Neural crest cell (in vitro differentiated cells): Measurements from ENCODE around the gene GZMM. TPM values are rescaled to one million over a fixed set of nuclear protein-coding genes. Genes with fewer than 3 reads are reported as not detected.

Source experiments
- DNase-seq: peaks from one replicate; pipeline ENCODE4 v3.0.0; 2021; ENCODE audit warnings: low read depth, mixed read lengths, low spot score
- H3K27ac Mint-ChIP-seq: one replicate; pipeline ENCODE4 v1.8.0; 2021; ENCODE audit warnings: mild to moderate bottlenecking, mixed read lengths; ENCODE audit not compliant: unreplicated experiment
- H3K27me3 Mint-ChIP-seq: 2 replicates; pipeline ENCODE4 v1.8.0; 2021; ENCODE audit warnings: low read depth, mild to moderate bottlenecking, mixed read lengths
- H3K36me3 Mint-ChIP-seq: 2 replicates; pipeline ENCODE4 v1.8.0; 2021; ENCODE audit warnings: low read depth, mild to moderate bottlenecking, mixed read lengths
- H3K4me1 Mint-ChIP-seq: 2 replicates; pipeline ENCODE4 v1.8.0; 2021; ENCODE audit warnings: mixed read lengths
- H3K4me3 Mint-ChIP-seq: one replicate; pipeline ENCODE4 v1.8.0; 2021; ENCODE audit warnings: mild to moderate bottlenecking, mixed read lengths
- H3K9me3 Mint-ChIP-seq: 2 replicates; pipeline ENCODE4 v1.8.0; 2021; ENCODE audit warnings: mixed read lengths
- CTCF ChIP-seq: fragments of 200-600 bp; sonication (generic); conservative IDR thresholded peaks from 2 replicates; pipeline ENCODE4 v1.5.0; 2021; ENCODE audit warnings: antibody characterized with exemption, mild to moderate bottlenecking
- total RNA-seq: library from RNA; stranded (reverse); gene quantifications from 2 replicates; pipeline ENCODE4 v1.2.1, GENCODE V29; 2021

The GZMM gene
- total RNA-seq, 1 donor from 2014 or later: not detected

GRCh38 chr19:591099-591958 lies 47.5 kb downstream of the GZMM start:
- Mint-ChIP-seq H3K27ac (peak overlapping the region; percentile 75), H3K9me3 (no peaks in the 10 kb centered on the region)
- peak; percentile 39 for DNase-seq

DNA sequence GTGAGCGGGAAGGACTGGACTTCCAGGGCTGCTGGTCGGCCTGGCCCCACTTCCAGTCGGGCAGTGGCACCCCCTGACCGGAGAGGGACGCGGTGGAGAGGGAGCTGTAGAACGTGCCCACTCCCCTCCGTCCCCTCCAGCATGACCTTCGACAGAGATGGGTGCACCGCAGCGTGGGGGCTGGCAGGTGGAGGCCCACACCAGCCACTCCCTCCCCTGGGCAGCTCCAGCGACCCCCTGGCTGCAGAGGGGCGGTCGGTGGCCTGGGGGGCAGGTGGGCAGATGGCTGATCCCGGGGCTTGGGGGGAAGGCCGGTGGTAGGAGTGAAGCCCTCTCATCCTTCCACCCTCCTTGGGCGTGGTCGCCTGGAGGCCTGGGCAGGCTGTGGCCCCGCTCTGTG lies 48.2 kb downstream of the GZMM start:
- H3K4me3 Mint-ChIP-seq: no peak overlapping the region
- DNase-seq: no peak
- no peaks in the 10 kb centered on the region for H3K9me3 Mint-ChIP-seq
- peaks cover 56% of the 10 kb centered on the region for H3K27me3 Mint-ChIP-seq
- no peaks in the 10 kb centered on the region for H3K4me1 Mint-ChIP-seq
- TF ChIP-seq CTCF: no peak
- H3K36me3 Mint-ChIP-seq: no peaks in the 10 kb centered on the region
- no peak overlapping the region for H3K27ac Mint-ChIP-seq

More at GRCh38 chr19:591099-591958, 47.5 kb downstream of the GZMM start:
- H3K27me3 Mint-ChIP-seq: peaks cover 62% of the 10 kb centered on the region
- no peaks in the 10 kb centered on the region for H3K4me1 Mint-ChIP-seq
- H3K36me3 Mint-ChIP-seq: no peaks in the 10 kb centered on the region
- peak overlapping the region; percentile 70 for H3K4me3 Mint-ChIP-seq
- TF ChIP-seq CTCF: no peak

- no peak overlapping the region for H3K27ac Mint-ChIP-seq
- peaks cover 49% of the 10 kb centered on the region for H3K27me3 Mint-ChIP-seq
- no peak for TF ChIP-seq CTCF
- no peaks in the 10 kb centered on the region for H3K9me3 Mint-ChIP-seq
- DNase-seq: no peak
- H3K36me3 Mint-ChIP-seq: no peaks in the 10 kb centered on the region
- no peaks in the 10 kb centered on the region for H3K4me1 Mint-ChIP-seq
- no peak overlapping the region for H3K4me3 Mint-ChIP-seq
Measured at GRCh38 chr19:593055-593454, 49.2 kb downstream of the GZMM start.

- Mint-ChIP-seq H3K4me3 (peak overlapping the region; percentile 47), H3K27ac (no peak overlapping the region), H3K9me3 (no peaks in the 10 kb centered on the region), H3K36me3 (no peaks in the 10 kb centered on the region), H3K4me1 (no peaks in the 10 kb centered on the region), H3K27me3 (peaks cover 45% of the 10 kb centered on the region)
- no peak for TF ChIP-seq CTCF
- DNase-seq: no peak
Measured at GRCh38 chr19:593505-593904, 49.7 kb downstream of the GZMM start.

GRCh38 chr19:594265-594870 lies 50.5 kb downstream of the GZMM start:
- Mint-ChIP-seq H3K9me3 (no peaks in the 10 kb centered on the region), H3K27ac (no peak overlapping the region), H3K4me1 (no peaks in the 10 kb centered on the region), H3K36me3 (no peaks in the 10 kb centered on the region), H3K4me3 (no peak overlapping the region), H3K27me3 (peaks cover 36% of the 10 kb centered on the region)
- DNase-seq: no peak
- no peak for TF ChIP-seq CTCF
